GM15510 (cell line): ENCODE data around the gene GNB1.

ENCODE experiments used
- POLR2A ChIP-seq: IDR thresholded peaks from 3 replicates; pipeline ENCODE4 v1.6.1; 2011; ENCODE audit warnings: borderline replicate concordance; ENCODE audit not compliant: insufficient read length; ENCODE audit errors: extremely low read depth

The GNB1 gene

GRCh38 chr1:1906185-1907097 lies 15.6 kb upstream of the GNB1 start:
- TF ChIP-seq POLR2A, result no peak

- TF ChIP-seq POLR2A, result no peak
Measured at GRCh38 chr1:1903224-1903623, 12.3 kb upstream of the GNB1 start.

GRCh38 chr1:1901641-1902294 lies 10.9 kb upstream of the GNB1 start:
- no peak for TF ChIP-seq POLR2A

- TF ChIP-seq POLR2A, result no peak
Measured at GRCh38 chr1:1900883-1901640, 10.2 kb upstream of the GNB1 start.

GRCh38 chr1:1899967-1900327 lies 9.1 kb upstream of the GNB1 start:
- no peak for TF ChIP-seq POLR2A

GRCh38 chr1:1899266-1899966 lies 8.5 kb upstream of the GNB1 start:
- no peak for TF ChIP-seq POLR2A

- no peak for TF ChIP-seq POLR2A
Measured at GRCh38 chr1:1898246-1898933, 7.5 kb upstream of the GNB1 start.

- TF ChIP-seq POLR2A, result no peak
Measured at GRCh38 chr1:1895456-1896336, 4.8 kb upstream of the GNB1 start.

- no peak for TF ChIP-seq POLR2A
Measured at GRCh38 chr1:1895060-1895418, 4.2 kb upstream of the GNB1 start.

- no peak for TF ChIP-seq POLR2A
Measured at GRCh38 chr1:1894354-1895059, 3.6 kb upstream of the GNB1 start.

- no peak for TF ChIP-seq POLR2A
Measured at GRCh38 chr1:1893997-1894353, 3.1 kb upstream of the GNB1 start.

GRCh38 chr1:1893291-1893985 lies 2.6 kb upstream of the GNB1 start:
- no peak for TF ChIP-seq POLR2A
